K562 (cell line): ENCODE measurements around the gene MYLK2. TPM values are rescaled to one million over a fixed set of nuclear protein-coding genes. Genes with fewer than 3 reads are reported as not detected.
A peak's percentile ranks its signal among the peaks of the same experiment; 100 is the strongest.

Experiments used
- ATAC-seq: fragments of 200-7000 bp; cut with Tn5 transposase; 3 replicates; pipeline ENCODE4 v1.9.1; 2020; ENCODE audit warnings: moderate library complexity
- BruUV-seq: library from RNA; stranded (reverse); fragments of 400-500 nt; replicated peaks from 2 replicates; lab custom pipeline; 2021; lab: Mats Ljungman, UMichigan
- CTCF ChIA-PET: fragments of 300-600 bp; formaldehyde crosslinking; extraction: SDS; loops from one replicate; lab custom pipeline; 2021; ENCODE audit warnings: low intra/inter-chr PET ratio; lab: Yijun Ruan, JAX
- POLR2A ChIA-PET: fragments of 300-600, 350-650 bp; sonication (Branson Sonifier 250); formaldehyde crosslinking; extraction: SDS; loops from one replicate; lab custom pipeline; 2021; ENCODE audit warnings: antibody characterized with exemption, inconsistent platforms; lab: Yijun Ruan, JAX
- DNase-seq, 4 experiments: peaks; one replicate each; pipeline versions ENCODE4 v3.0.0 to v3.0.0-alpha.2; 2011 to 2018; ENCODE audit warnings: low spot score in 3 of 4, mixed read lengths in 3 of 4; ENCODE audit errors: extremely low read depth in 1 of 4
- FAIRE-seq: peaks from 2 replicates; lab custom pipeline; 2011; peaks lifted over from hg19 to GRCh38; lab: Jason Lieb, UNC
- H2AFZ ChIP-seq: 2 replicates; pipeline ENCODE4 v1.6.0; 2011; ENCODE audit warnings: low read depth, low read length, control low read depth, inconsistent platforms
- H3K27ac ChIP-seq: fragments of 200-600 bp; 3 replicates; pipeline ENCODE4 v1.8.0; 2011; ENCODE audit warnings: low read depth, mild to moderate bottlenecking, control low read depth, inconsistent platforms, low read length, moderate library complexity, mixed read lengths; ENCODE audit errors: extremely low read depth
- H3K27me3 ChIP-seq, 2 experiments: fragments of 300-600 bp in 1 of 2; 2 replicates in 1 of 2; 3 replicates in 1 of 2; pipeline versions ENCODE4 v1.6.0 to v1.8.0; 2011; ENCODE audit warnings: inconsistent platforms in 2 of 2, low read length in 2 of 2, mild to moderate bottlenecking in 1 of 2, mixed read lengths in 1 of 2, moderate library complexity in 1 of 2; ENCODE audit not compliant: control insufficient read depth in 2 of 2, insufficient read depth in 2 of 2
- H3K36me3 ChIP-seq: fragments of 300-600 bp; 3 replicates; pipeline ENCODE4 v1.8.0; 2011; ENCODE audit warnings: mild to moderate bottlenecking, low read length, inconsistent platforms; ENCODE audit not compliant: control insufficient read depth, insufficient read depth
- H3K4me1 ChIP-seq, 2 experiments: fragments of 200-600 bp in 1 of 2; replicated peaks in 1 of 2; 2 replicates in 1 of 2; 3 replicates in 1 of 2; pipeline versions ENCODE4 v1.5.1 to v1.8.0; 2011; ENCODE audit warnings: inconsistent platforms in 2 of 2, low read length in 2 of 2, mild to moderate bottlenecking in 1 of 2, mixed read lengths in 1 of 2, moderate library complexity in 1 of 2; ENCODE audit not compliant: control insufficient read depth in 2 of 2, insufficient read depth in 2 of 2
- H3K4me2 ChIP-seq: 2 replicates; pipeline ENCODE4 v1.6.1; 2011; ENCODE audit warnings: low read length, control low read depth, inconsistent platforms, mixed read lengths; ENCODE audit not compliant: insufficient read depth
- H3K4me3 ChIP-seq: fragments of 200-600 bp; sonication (generic), shearing (Covaris generic); 2 replicates; pipeline ENCODE4 v1.5.1; 2016; ENCODE audit warnings: control low read depth, inconsistent platforms
- H3K79me2 ChIP-seq: fragments of 200-600 bp; 3 replicates; pipeline ENCODE4 v1.8.0; 2011; ENCODE audit warnings: low read length, inconsistent platforms; ENCODE audit not compliant: control insufficient read depth, insufficient read depth
- H3K9ac ChIP-seq, 2 experiments: 2 replicates each; pipeline versions ENCODE4 v1.6.0 to v1.6.1; 2011; ENCODE audit warnings: low read depth in 2 of 2, low read length in 2 of 2, control low read depth in 1 of 2, inconsistent platforms in 1 of 2, mild to moderate bottlenecking in 1 of 2, mixed read lengths in 1 of 2; ENCODE audit not compliant: insufficient read depth in 1 of 2
- H3K9me1 ChIP-seq: one replicate; pipeline ENCODE4 v1.6.0; 2011; ENCODE audit warnings: inconsistent platforms, mild to moderate bottlenecking, low read length, moderate library complexity; ENCODE audit not compliant: control insufficient read depth, insufficient read depth
- H3K9me3 ChIP-seq: replicated peaks from 2 replicates; pipeline ENCODE4 v1.5.1; 2011; ENCODE audit warnings: low read depth, low read length, inconsistent platforms; ENCODE audit not compliant: control insufficient read depth, insufficient read depth
- H4K20me1 ChIP-seq: replicated peaks from 2 replicates; pipeline ENCODE4 v1.6.1; 2011; ENCODE audit warnings: low read length, inconsistent platforms, mixed read lengths; ENCODE audit not compliant: control insufficient read depth, insufficient read depth
- ATF2 ChIP-seq: sonication (generic); formaldehyde crosslinking; IDR thresholded peaks from 2 replicates; pipeline ENCODE4 v1.8.1; 2022; ENCODE audit warnings: missing genetic modification reagents
- BRD9 ChIP-seq: fragments of 450-650 bp; IDR thresholded peaks from 2 replicates; pipeline ENCODE4 v1.6.1; 2018; ENCODE audit warnings: low read depth; ENCODE audit not compliant: partially characterized antibody
- CBX5 ChIP-seq: IDR thresholded peaks from 2 replicates; pipeline ENCODE4 v1.6.1; 2014; ENCODE audit warnings: low read depth, borderline replicate concordance
- CHD4 ChIP-seq: fragments of 200-600 bp; sonication (generic); IDR thresholded peaks from 3 replicates; pipeline ENCODE4 v1.6.1; 2012; ENCODE audit warnings: low read depth, mild to moderate bottlenecking, mixed read lengths, low read length, inconsistent platforms; ENCODE audit not compliant: insufficient read depth, insufficient replicate concordance, poor library complexity, severe bottlenecking
- DMBX1 ChIP-seq: fragments of 250-450 bp; sonication (Bioruptor Pico); IDR thresholded peaks from 2 replicates; pipeline ENCODE4 v1.8.0; 2022; ENCODE audit warnings: inconsistent platforms, mild to moderate bottlenecking, moderate library complexity, borderline replicate concordance
- ERF ChIP-seq: fragments of 450-650 bp; formaldehyde crosslinking; IDR thresholded peaks from 2 replicates; pipeline ENCODE4 v1.4.0; 2020; ENCODE audit warnings: mild to moderate bottlenecking, mixed read lengths
- GABPA ChIP-seq: fragments of 200-800 bp; sonication (Bioruptor generic); conservative IDR thresholded peaks from 2 replicates; pipeline ENCODE4 v1.6.1; 2016; ENCODE audit warnings: low read depth, missing genetic modification characterization, missing compliant biosample characterization
- GABPB2 ChIP-seq: fragments of 250-450 bp; sonication (Bioruptor Pico); conservative IDR thresholded peaks from 2 replicates; pipeline ENCODE4 v1.5.1; 2021; ENCODE audit warnings: mild to moderate bottlenecking
- GATA2 ChIP-seq: sonication (generic); formaldehyde crosslinking; IDR thresholded peaks from 2 replicates; pipeline ENCODE4 v1.4.0; 2020; ENCODE audit warnings: mild to moderate bottlenecking, missing genetic modification reagents
- HDAC8 ChIP-seq: fragments of 450-650 bp; IDR thresholded peaks from 2 replicates; pipeline ENCODE4 v1.6.1; 2016; ENCODE audit warnings: mild to moderate bottlenecking, missing genetic modification characterization, moderate library complexity, missing compliant biosample characterization
- HMG20B ChIP-seq: fragments of 250-450 bp; sonication (Bioruptor Pico); IDR thresholded peaks from 2 replicates; pipeline ENCODE4 v1.5.0; 2021; ENCODE audit warnings: mild to moderate bottlenecking
- KDM1A ChIP-seq, 2 experiments: fragments of 450-650 bp; IDR thresholded peaks; 2 replicates each; pipeline ENCODE4 v1.6.1; 2016; ENCODE audit warnings: mild to moderate bottlenecking in 2 of 2
- NR3C1 ChIP-seq: sonication (generic); formaldehyde crosslinking; IDR thresholded peaks from 2 replicates; pipeline ENCODE4 v1.8.1; 2022; ENCODE audit warnings: missing genetic modification reagents
- TBP ChIP-seq: optimal IDR thresholded peaks from 2 replicates; pipeline ENCODE3; 2011; ENCODE audit warnings: low read depth, low read length, improper control_type of control experiment
- TFE3 ChIP-seq: fragments of 450-650 bp; formaldehyde crosslinking; IDR thresholded peaks from 2 replicates; pipeline ENCODE4 v1.4.0; 2020; ENCODE audit warnings: mild to moderate bottlenecking, mixed read lengths
- XRCC3 ChIP-seq: fragments of 450-650 bp; IDR thresholded peaks from 2 replicates; pipeline ENCODE4 v1.6.1; 2017; ENCODE audit warnings: mild to moderate bottlenecking, moderate library complexity
- ZFPM2 ChIP-seq: fragments of 250-450 bp; sonication (Bioruptor Pico); IDR thresholded peaks from 2 replicates; pipeline ENCODE4 v1.5.1; 2022; ENCODE audit warnings: mild to moderate bottlenecking
- ZNF197 ChIP-seq: fragments of 200-800 bp; sonication (Bioruptor generic); IDR thresholded peaks from 2 replicates; pipeline ENCODE4 v1.6.1; 2016; ENCODE audit warnings: low read depth, missing genetic modification characterization, missing compliant biosample characterization
- ZNF3 ChIP-seq: fragments of 250-450 bp; sonication (Bioruptor Pico); IDR thresholded peaks from 2 replicates; pipeline ENCODE4 v1.5.0; 2021; ENCODE audit warnings: mild to moderate bottlenecking, moderate library complexity
- ZNF668 ChIP-seq: fragments of 250-450 bp; sonication (Bioruptor Pico); IDR thresholded peaks from 2 replicates; pipeline ENCODE4 v1.8.0; 2022; ENCODE audit warnings: mild to moderate bottlenecking, inconsistent platforms
- WGBS: fragments of 100-300 bp; shearing (Covaris generic); methylation state at CpG from one replicate; pipeline ENCODE4 v1.1.6; 2016; ENCODE audit warnings: low coverage, mixed read lengths; ENCODE audit not compliant: insufficient coverage; ENCODE audit errors: missing lambda C conversion rate; 5-methylcytosine and 5-hydroxymethylcytosine counted together
- in situ Hi-C: fragments of 300-500 bp; cut with MboI; formaldehyde crosslinking; loops from 4 replicates; pipeline ENCODE4 v1.15.0; 2018; ENCODE audit warnings: inconsistent platforms, mixed read lengths
- intact Hi-C: fragments of 100-400 bp; cut with micrococcal nuclease; formaldehyde crosslinking; loops from 2 replicates; pipeline ENCODE4 v1.14.2; 2022
- polyA plus RNA-seq, 8 experiments: library from polyadenylated mRNA; depleted of rRNA in 4 of 8; stranded (reverse) in 5 of 8; unstranded in 3 of 8; fragments of >200 nt; fragmentation: Nextera tagmentation in 2 of 8; fragmentation: Illumina TruSeq in 1 of 8; extraction: Ambion mirVana in 2 of 8; extraction: Trizol in 1 of 8; gene quantifications; 2 replicates each; pipeline versions ENCODE4 v1.2.1 to v1.2.3, GENCODE V29; 2011 to 2014; ENCODE audit warnings: inconsistent platforms in 1 of 8, missing spikeins in 1 of 8
- total RNA-seq, 7 experiments: library from RNA; depleted of rRNA in 6 of 7; stranded (reverse); fragments of >200 nt in 6 of 7; fragmentation: Illumina TruSeq in 2 of 7; extraction: Trizol in 2 of 7; gene quantifications; 2 replicates each; pipeline versions ENCODE4 v1.2.1 to v1.2.3, GENCODE V29; 2011 to 2021; ENCODE audit warnings: low replicate concordance in 1 of 7

Gene MYLK2
- total and polyA plus RNA-seq, 9 of the 15 experiments (the other 6 are each of a cell fraction or from before 2014, with no cell fraction given): 0.07 to 0.53 (median 0.18) TPM; not detected in 2

- DNase-seq (no peak), ATAC-seq (peak; percentile 10; the same call in 1 of the 3 replicates), FAIRE-seq (no peak)
- H3K27me3 ChIP-seq: peaks cover 45 to 64% of the 10 kb centered on the region in 2 experiments
- H3K79me2 ChIP-seq: no peaks in the 10 kb centered on the region
- no peak overlapping the region for H3K4me3 ChIP-seq
- POLR2A ChIA-PET: no interaction called here
- BruUV-seq: no TSS peak
- CTCF ChIA-PET: no interaction called here
- peaks cover 12% of the 10 kb centered on the region for H4K20me1 ChIP-seq
- no peaks in the 10 kb centered on the region for H3K9me1 ChIP-seq
- H3K27ac ChIP-seq: no peak overlapping the region
- H3K36me3 ChIP-seq: no peaks in the 10 kb centered on the region
- peaks cover 0 to 11% of the 10 kb centered on the region in 2 experiments; a peak in 2 of 5 replicates for H3K4me1 ChIP-seq
- WGBS: 4% methylated on average over 12 of the region's 12 CpGs
- in situ Hi-C loops: no loop called here
- no peaks in the 10 kb centered on the region for H3K9me3 ChIP-seq
- H3K9ac ChIP-seq: peak overlapping the region in 1 of 2 experiments; percentile 7; a peak in 1 of 4 replicates
- H2AFZ ChIP-seq: no peak overlapping the region
- intact Hi-C loops: no loop called here
- no peak overlapping the region for H3K4me2 ChIP-seq
- TF ChIP-seq GABPB2 (CRISPR knock-in tag) (no peak), CHD4 (no peak), ATF2 (no peak), ZNF3 (CRISPR knock-in tag) (no peak), HMG20B (no peak), XRCC3 (no peak), KDM1A (IDR thresholded peaks at IDR 0.05) (no peak), DMBX1 (CRISPR knock-in tag) (no peak), BRD9 (no peak), ZNF668 (no peak), ZNF197 (CRISPR knock-in tag) (no peak), CBX5 (no peak), HDAC8 (no peak), GABPA (tag) (no peak), GATA2 (CRISPR knock-in tag) (no peak), ZFPM2 (CRISPR knock-in tag) (no peak), ERF (CRISPR knock-in tag) (no peak), TBP (no peak), TFE3 (CRISPR knock-in tag) (no peak), NR3C1 (CRISPR knock-in tag) (no peak)
Measured at GRCh38 chr20:31868853-31869672, 49.9 kb downstream of the MYLK2 start.
